HEK293 (cell line): ENCODE data around the gene GARIN5A.

Experiments used
- CTCF ChIA-PET: fragments of 350-600 bp; formaldehyde crosslinking; extraction: SDS; loops from one replicate; lab custom pipeline; 2021; ENCODE audit warnings: antibody characterized with exemption; lab: Yijun Ruan, JAX
- POLR2A ChIA-PET: fragments of 300-600 bp; formaldehyde crosslinking; extraction: SDS; loops from one replicate; lab custom pipeline; 2020; ENCODE audit warnings: antibody characterized with exemption, inconsistent platforms; lab: Yijun Ruan, JAX
- H3K27ac ChIP-seq: fragments of 200-500 bp; sonication (Bioruptor generic); 2 replicates; pipeline ENCODE4 v1.5.1; 2014; ENCODE audit warnings: low read depth, low read length, control low read depth, inconsistent platforms; ENCODE audit errors: extremely low read depth
- H3K36me3 ChIP-seq, 2 experiments: fragments of 200-500 bp in 1 of 2; sonication (Bioruptor generic) in 1 of 2; 1 replicate in 1 of 2; 2 replicates in 1 of 2; pipeline ENCODE4 v1.5.1; 2014 to 2017; ENCODE audit warnings: inconsistent platforms in 2 of 2, low read length in 2 of 2; ENCODE audit not compliant: control insufficient read depth in 2 of 2, insufficient read depth in 1 of 2
- H3K4me1 ChIP-seq: fragments of 200-500 bp; sonication (Bioruptor generic); 2 replicates; pipeline ENCODE4 v1.5.1; 2014; ENCODE audit warnings: mild to moderate bottlenecking, low read length, inconsistent platforms; ENCODE audit not compliant: control insufficient read depth, insufficient read depth
- H3K4me3 ChIP-seq: 2 replicates; pipeline ENCODE4 v1.5.1; 2011; ENCODE audit warnings: low read depth, mild to moderate bottlenecking, control low read depth, low read length, moderate library complexity
- H3K9me3 ChIP-seq: fragments of 200-500 bp; sonication (Bioruptor generic); 2 replicates; pipeline ENCODE4 v1.5.1; 2014; ENCODE audit warnings: low read depth, low read length, inconsistent platforms; ENCODE audit not compliant: control insufficient read depth, insufficient read depth
- GLI2 ChIP-seq: fragments of 450-650 bp; formaldehyde crosslinking; IDR thresholded peaks from 2 replicates; pipeline ENCODE4; 2017; ENCODE audit warnings: missing biosample characterization, missing genetic modification characterization, low read depth, borderline replicate concordance
- GLIS2 ChIP-seq: fragments of 450-650 bp; formaldehyde crosslinking; IDR thresholded peaks from 2 replicates; pipeline ENCODE4 v1.5.1; 2016; ENCODE audit warnings: missing biosample characterization, missing genetic modification characterization
- KLF16 ChIP-seq: fragments of 450-650 bp; formaldehyde crosslinking; IDR thresholded peaks from 2 replicates; pipeline ENCODE4 v1.5.1; 2017; ENCODE audit warnings: missing biosample characterization, missing genetic modification characterization
- KLF8 ChIP-seq: fragments of 450-650 bp; formaldehyde crosslinking; IDR thresholded peaks from 2 replicates; pipeline ENCODE4 v1.5.1; 2016; ENCODE audit warnings: missing biosample characterization, missing genetic modification characterization
- PBX3 ChIP-seq: sonication (generic); formaldehyde crosslinking; IDR thresholded peaks from 2 replicates; pipeline ENCODE4 v1.8.1; 2022; ENCODE audit warnings: mild to moderate bottlenecking, moderate library complexity, missing genetic modification reagents
- YY1 ChIP-seq: fragments of 450-650 bp; formaldehyde crosslinking; IDR thresholded peaks from 2 replicates; pipeline ENCODE4 v1.5.1; 2018; ENCODE audit warnings: missing biosample characterization, missing genetic modification characterization
- ZBTB20 ChIP-seq: fragments of 450-650 bp; formaldehyde crosslinking; IDR thresholded peaks from 2 replicates; pipeline ENCODE4 v1.5.1; 2016; ENCODE audit warnings: missing biosample characterization, missing genetic modification characterization
- ZFP37 ChIP-seq: fragments of 450-650 bp; formaldehyde crosslinking; IDR thresholded peaks from 2 replicates; pipeline ENCODE4 v1.5.1; 2016; ENCODE audit warnings: missing biosample characterization, missing genetic modification characterization
- ZFP41 ChIP-seq: fragments of 450-650 bp; formaldehyde crosslinking; IDR thresholded peaks from 2 replicates; pipeline ENCODE4 v1.5.1; 2016; ENCODE audit warnings: missing biosample characterization, missing genetic modification characterization, borderline replicate concordance
- ZNF266 ChIP-seq: fragments of 450-650 bp; formaldehyde crosslinking; IDR thresholded peaks from 2 replicates; pipeline ENCODE4 v1.5.1; 2016; ENCODE audit warnings: missing biosample characterization, missing genetic modification characterization, low read depth
- ZNF624 ChIP-seq: fragments of 450-650 bp; formaldehyde crosslinking; IDR thresholded peaks from 2 replicates; pipeline ENCODE4 v1.5.1; 2017; ENCODE audit warnings: missing biosample characterization, missing genetic modification characterization
- ZNF830 ChIP-seq: fragments of 450-650 bp; IDR thresholded peaks from 2 replicates; pipeline ENCODE4 v1.5.0; 2018; ENCODE audit warnings: missing biosample characterization, missing genetic modification characterization, low read depth, mild to moderate bottlenecking, moderate library complexity
- ZNF843 ChIP-seq: fragments of 450-650 bp; formaldehyde crosslinking; IDR thresholded peaks from 2 replicates; pipeline ENCODE4 v1.5.1; 2016; ENCODE audit warnings: missing biosample characterization, missing genetic modification characterization
- TF ChIP-seq, protein P1 (sequence below): fragments of 450-650 bp; formaldehyde crosslinking; IDR thresholded peaks from 2 replicates; pipeline ENCODE4 v1.5.1; 2016; ENCODE audit warnings: missing biosample characterization, missing genetic modification characterization
- TF ChIP-seq, protein P2 (sequence below): fragments of 450-650 bp; formaldehyde crosslinking; conservative IDR thresholded peaks from 2 replicates; pipeline ENCODE4 v1.5.1; 2016; ENCODE audit warnings: low read depth, missing biosample characterization, missing genetic modification characterization
- TF ChIP-seq, protein P3 (sequence below): fragments of 450-650 bp; formaldehyde crosslinking; IDR thresholded peaks from 2 replicates; pipeline ENCODE4 v1.5.1; 2016; ENCODE audit warnings: missing biosample characterization, missing genetic modification characterization
- TF ChIP-seq, protein P4 (sequence below): fragments of 450-650 bp; formaldehyde crosslinking; IDR thresholded peaks from 2 replicates; pipeline ENCODE4 v1.5.1; 2017; ENCODE audit warnings: missing biosample characterization, missing genetic modification characterization

Gene GARIN5A

DNA sequence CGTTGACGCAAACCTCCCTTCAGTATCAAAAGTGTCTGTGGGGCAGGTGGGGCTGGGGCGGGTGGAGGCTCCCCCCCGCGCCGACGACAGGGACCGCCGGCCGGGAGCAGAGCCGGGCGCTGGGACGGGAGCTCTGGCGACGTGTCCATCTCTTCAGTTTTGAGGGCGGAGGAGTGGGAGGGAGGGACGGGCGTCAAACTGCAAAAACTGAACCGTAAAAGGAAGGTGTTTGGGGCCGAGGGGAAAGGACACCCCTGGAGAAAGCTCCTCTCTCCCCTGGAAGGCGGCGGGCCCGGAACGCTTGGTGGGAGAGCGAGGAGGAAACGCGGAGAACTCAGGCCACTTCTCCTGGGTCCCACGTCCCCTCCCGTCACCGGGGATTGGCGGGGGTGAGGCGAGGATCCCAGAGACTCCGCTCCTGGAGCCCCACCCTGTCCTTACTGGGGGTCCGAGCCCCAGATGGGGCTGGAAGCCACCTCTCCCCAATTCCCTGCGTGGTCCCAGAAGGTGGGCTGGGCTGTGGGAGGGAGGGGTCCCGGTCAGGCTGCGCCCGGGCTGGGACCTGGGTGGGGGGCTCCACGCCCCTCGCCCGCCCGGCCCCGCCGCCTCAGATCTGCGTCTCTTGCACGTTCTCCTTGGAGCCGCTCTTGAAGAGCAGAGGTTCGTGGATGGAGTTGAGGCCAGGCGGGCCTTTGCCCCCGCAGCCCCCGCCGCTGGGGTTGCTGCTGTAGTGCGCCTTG, 40.5 kb upstream of the GARIN5A start:
- POLR2A ChIA-PET: no interaction called here
- H3K27ac ChIP-seq: no peak overlapping the region
- peaks cover under 1% of the 10 kb centered on the region; the same call in 1 of the 2 replicates for H3K4me1 ChIP-seq
- H3K4me3 ChIP-seq: no peak overlapping the region
- peaks cover 0 to 9% of the 10 kb centered on the region in 2 experiments; a peak in 1 of 3 replicates for H3K36me3 ChIP-seq
- TF ChIP-seq, protein P1, sequence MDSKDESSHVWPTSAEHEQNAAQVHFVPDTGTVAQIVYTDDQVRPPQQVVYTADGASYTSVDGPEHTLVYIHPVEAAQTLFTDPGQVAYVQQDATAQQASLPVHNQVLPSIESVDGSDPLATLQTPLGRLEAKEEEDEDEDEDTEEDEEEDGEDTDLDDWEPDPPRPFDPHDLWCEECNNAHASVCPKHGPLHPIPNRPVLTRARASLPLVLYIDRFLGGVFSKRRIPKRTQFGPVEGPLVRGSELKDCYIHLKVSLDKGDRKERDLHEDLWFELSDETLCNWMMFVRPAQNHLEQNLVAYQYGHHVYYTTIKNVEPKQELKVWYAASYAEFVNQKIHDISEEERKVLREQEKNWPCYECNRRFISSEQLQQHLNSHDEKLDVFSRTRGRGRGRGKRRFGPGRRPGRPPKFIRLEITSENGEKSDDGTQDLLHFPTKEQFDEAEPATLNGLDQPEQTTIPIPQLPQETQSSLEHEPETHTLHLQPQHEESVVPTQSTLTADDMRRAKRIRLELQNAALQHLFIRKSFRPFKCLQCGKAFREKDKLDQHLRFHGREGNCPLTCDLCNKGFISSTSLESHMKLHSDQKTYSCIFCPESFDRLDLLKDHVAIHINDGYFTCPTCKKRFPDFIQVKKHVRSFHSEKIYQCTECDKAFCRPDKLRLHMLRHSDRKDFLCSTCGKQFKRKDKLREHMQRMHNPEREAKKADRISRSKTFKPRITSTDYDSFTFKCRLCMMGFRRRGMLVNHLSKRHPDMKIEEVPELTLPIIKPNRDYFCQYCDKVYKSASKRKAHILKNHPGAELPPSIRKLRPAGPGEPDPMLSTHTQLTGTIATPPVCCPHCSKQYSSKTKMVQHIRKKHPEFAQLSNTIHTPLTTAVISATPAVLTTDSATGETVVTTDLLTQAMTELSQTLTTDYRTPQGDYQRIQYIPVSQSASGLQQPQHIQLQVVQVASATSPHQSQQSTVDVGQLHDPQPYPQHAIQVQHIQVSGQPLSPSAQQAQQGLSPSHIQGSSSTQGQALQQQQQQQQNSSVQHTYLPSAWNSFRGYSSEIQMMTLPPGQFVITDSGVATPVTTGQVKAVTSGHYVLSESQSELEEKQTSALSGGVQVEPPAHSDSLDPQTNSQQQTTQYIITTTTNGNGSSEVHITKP: no peak
- peak; percentile 86 for TF ChIP-seq KLF8 (tag by site-specific recombination)
- CTCF ChIA-PET: interaction anchor here (0.7 to 1.8 kb wide), 2 partner anchors 21 to 405 kb away, joined by 3 to 6 read pairs; no protein-coding TSS in a partner anchor
- no peaks in the 10 kb centered on the region for H3K9me3 ChIP-seq

DNA sequence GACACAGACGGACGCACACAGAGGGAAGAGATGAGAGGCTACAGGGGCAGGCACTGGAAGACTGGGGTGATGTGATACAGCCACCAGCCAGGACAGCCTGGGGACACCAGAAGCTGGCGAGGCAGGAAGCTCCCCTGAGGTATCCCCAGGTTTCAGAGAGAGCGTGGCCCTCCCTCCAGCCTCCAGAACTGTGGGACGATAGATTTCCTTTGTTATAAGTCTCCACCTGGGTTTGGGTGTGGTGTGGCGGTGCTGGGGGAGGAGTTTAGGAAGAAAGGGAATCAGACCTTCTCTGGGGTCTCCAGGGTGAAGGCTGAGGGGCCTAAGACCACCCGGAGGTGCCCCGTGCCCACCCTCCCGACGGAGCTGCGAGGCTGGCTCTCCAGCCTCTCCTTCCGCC, 39.8 kb upstream of the GARIN5A start:
- Histone ChIP-seq H3K9me3 (no peaks in the 10 kb centered on the region), H3K4me3 (no peak overlapping the region), H3K36me3 (peaks cover 0 to 9% of the 10 kb centered on the region in 2 experiments; a peak in 1 of 3 replicates), H3K4me1 (peaks cover 5% of the 10 kb centered on the region), H3K27ac (no peak overlapping the region)
- no peak for TF ChIP-seq ZNF266
- no peak for TF ChIP-seq ZNF830 (tag by site-specific recombination)
- TF ChIP-seq ZNF624 (tag by site-specific recombination): no peak
- TF ChIP-seq YY1 (tag by site-specific recombination): no peak
- TF ChIP-seq, protein P2, sequence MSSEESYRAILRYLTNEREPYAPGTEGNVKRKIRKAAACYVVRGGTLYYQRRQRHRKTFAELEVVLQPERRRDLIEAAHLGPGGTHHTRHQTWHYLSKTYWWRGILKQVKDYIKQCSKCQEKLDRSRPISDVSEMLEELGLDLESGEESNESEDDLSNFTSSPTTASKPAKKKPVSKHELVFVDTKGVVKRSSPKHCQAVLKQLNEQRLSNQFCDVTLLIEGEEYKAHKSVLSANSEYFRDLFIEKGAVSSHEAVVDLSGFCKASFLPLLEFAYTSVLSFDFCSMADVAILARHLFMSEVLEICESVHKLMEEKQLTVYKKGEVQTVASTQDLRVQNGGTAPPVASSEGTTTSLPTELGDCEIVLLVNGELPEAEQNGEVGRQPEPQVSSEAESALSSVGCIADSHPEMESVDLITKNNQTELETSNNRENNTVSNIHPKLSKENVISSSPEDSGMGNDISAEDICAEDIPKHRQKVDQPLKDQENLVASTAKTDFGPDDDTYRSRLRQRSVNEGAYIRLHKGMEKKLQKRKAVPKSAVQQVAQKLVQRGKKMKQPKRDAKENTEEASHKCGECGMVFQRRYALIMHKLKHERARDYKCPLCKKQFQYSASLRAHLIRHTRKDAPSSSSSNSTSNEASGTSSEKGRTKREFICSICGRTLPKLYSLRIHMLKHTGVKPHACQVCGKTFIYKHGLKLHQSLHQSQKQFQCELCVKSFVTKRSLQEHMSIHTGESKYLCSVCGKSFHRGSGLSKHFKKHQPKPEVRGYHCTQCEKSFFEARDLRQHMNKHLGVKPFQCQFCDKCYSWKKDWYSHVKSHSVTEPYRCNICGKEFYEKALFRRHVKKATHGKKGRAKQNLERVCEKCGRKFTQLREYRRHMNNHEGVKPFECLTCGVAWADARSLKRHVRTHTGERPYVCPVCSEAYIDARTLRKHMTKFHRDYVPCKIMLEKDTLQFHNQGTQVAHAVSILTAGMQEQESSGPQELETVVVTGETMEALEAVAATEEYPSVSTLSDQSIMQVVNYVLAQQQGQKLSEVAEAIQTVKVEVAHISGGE (tag by site-specific recombination): no peak
- no peak for TF ChIP-seq GLI2 (tag by site-specific recombination)
- TF ChIP-seq ZFP37 (tag by site-specific recombination): no peak
- TF ChIP-seq GLIS2 (tag by site-specific recombination): no peak
- TF ChIP-seq, protein P3, sequence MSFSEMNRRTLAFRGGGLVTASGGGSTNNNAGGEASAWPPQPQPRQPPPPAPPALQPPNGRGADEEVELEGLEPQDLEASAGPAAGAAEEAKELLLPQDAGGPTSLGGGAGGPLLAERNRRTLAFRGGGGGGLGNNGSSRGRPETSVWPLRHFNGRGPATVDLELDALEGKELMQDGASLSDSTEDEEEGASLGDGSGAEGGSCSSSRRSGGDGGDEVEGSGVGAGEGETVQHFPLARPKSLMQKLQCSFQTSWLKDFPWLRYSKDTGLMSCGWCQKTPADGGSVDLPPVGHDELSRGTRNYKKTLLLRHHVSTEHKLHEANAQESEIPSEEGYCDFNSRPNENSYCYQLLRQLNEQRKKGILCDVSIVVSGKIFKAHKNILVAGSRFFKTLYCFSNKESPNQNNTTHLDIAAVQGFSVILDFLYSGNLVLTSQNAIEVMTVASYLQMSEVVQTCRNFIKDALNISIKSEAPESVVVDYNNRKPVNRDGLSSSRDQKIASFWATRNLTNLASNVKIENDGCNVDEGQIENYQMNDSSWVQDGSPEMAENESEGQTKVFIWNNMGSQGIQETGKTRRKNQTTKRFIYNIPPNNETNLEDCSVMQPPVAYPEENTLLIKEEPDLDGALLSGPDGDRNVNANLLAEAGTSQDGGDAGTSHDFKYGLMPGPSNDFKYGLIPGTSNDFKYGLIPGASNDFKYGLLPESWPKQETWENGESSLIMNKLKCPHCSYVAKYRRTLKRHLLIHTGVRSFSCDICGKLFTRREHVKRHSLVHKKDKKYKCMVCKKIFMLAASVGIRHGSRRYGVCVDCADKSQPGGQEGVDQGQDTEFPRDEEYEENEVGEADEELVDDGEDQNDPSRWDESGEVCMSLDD (tag by site-specific recombination): no peak
- no peak for TF ChIP-seq ZNF843 (tag by site-specific recombination)
- no peak for TF ChIP-seq PBX3 (CRISPR knock-in tag)
- TF ChIP-seq, protein P4, sequence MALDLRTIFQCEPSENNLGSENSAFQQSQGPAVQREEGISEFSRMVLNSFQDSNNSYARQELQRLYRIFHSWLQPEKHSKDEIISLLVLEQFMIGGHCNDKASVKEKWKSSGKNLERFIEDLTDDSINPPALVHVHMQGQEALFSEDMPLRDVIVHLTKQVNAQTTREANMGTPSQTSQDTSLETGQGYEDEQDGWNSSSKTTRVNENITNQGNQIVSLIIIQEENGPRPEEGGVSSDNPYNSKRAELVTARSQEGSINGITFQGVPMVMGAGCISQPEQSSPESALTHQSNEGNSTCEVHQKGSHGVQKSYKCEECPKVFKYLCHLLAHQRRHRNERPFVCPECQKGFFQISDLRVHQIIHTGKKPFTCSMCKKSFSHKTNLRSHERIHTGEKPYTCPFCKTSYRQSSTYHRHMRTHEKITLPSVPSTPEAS (tag by site-specific recombination): no peak
- TF ChIP-seq ZBTB20: no peak
- no peak for TF ChIP-seq ZFP41 (tag by site-specific recombination)
- TF ChIP-seq KLF16 (tag by site-specific recombination): no peak
- ChIA-PET POLR2A (no interaction called here), CTCF (interaction anchor here (0.7 to 1.8 kb wide), 2 partner anchors 21 to 82 kb away, joined by 3 to 6 read pairs; no protein-coding TSS in a partner anchor)
